Body of pancreas (tissue), 4 donors: ENCODE measurements around the gene TMTC2. TPM values are rescaled to one million over a fixed set of nuclear protein-coding genes. Genes with fewer than 3 reads are reported as not detected.

Source experiments
- ATAC-seq: fragments of 150-250 bp; one replicate; pipeline ENCODE4 v1.9.1; 2016
- DNase-seq, 4 donors: peaks; one replicate each; pipeline ENCODE4 v3.0.0-alpha.2; 2019
- H3K27ac ChIP-seq, 4 donors: fragments of 200-600 bp; sonication (generic); 1 replicate in 3 of 4; 2 replicates in 1 of 4; pipeline versions ENCODE4 v1.5.1 to v1.6.1; 2016 to 2019; ENCODE audit warnings: mild to moderate bottlenecking in 1 of 4, mixed read lengths in 1 of 4, moderate library complexity in 1 of 4
- H3K27me3 ChIP-seq, 2 donors: fragments of 200-600 bp; sonication (generic); one replicate each; pipeline ENCODE4 v1.6.0; 2016; ENCODE audit warnings: mild to moderate bottlenecking in 1 of 2
- H3K36me3 ChIP-seq, 2 donors: fragments of 200-600 bp; sonication (generic); replicated peaks in 1 of 2; 2 replicates each; pipeline ENCODE4 v1.5.1; 2016; ENCODE audit warnings: low read depth in 2 of 2; ENCODE audit not compliant: insufficient read depth in 1 of 2
- H3K4me1 ChIP-seq: fragments of 200-600 bp; sonication (generic); one replicate; pipeline ENCODE4 v1.6.0; 2016
- H3K4me3 ChIP-seq, 2 donors: fragments of 200-600 bp; sonication (generic); 1 replicate in 1 of 2; 2 replicates in 1 of 2; pipeline ENCODE4 v1.5.1; 2016 to 2019
- H3K9me3 ChIP-seq, 3 donors: fragments of 200-600 bp; sonication (generic); 1 replicate in 2 of 3; 2 replicates in 1 of 3; pipeline ENCODE4 v1.5.1; 2016
- POLR2A ChIP-seq, 3 donors: fragments of 450-650 bp; IDR thresholded peaks; one replicate each; pipeline ENCODE4 v1.6.1; 2016; ENCODE audit warnings: antibody characterized with exemption in 3 of 3, mild to moderate bottlenecking in 2 of 3
- WGBS, 2 donors: methylation state at CpG; one replicate each; pipeline ENCODE4 v1.1.5; 2017; 5-methylcytosine and 5-hydroxymethylcytosine counted together
- intact Hi-C: fragments of 100-400 bp; cut with DNase I; formaldehyde crosslinking; loops from one replicate; pipeline ENCODE4 v1.15.1; 2023
- total RNA-seq, 2 donors: library from RNA; depleted of rRNA; stranded (reverse); fragments of >200 nt; gene quantifications; one replicate each; pipeline ENCODE4 v1.1.0, GENCODE V29; 2016
- TF ChIP-seq, protein P1 (sequence below), 7 experiments: fragments of 450-650 bp in 4 of 7; fragments of 200-600 bp in 3 of 7; sonication (generic) in 3 of 7; IDR thresholded peaks; one replicate each; pipeline ENCODE4 v1.5.1; 2016 to 2019; ENCODE audit warnings: antibody characterized with exemption in 7 of 7

The TMTC2 gene
- total RNA-seq, 2 donors from 2014 or later = 10.4 to 20.1 TPM

DNA sequence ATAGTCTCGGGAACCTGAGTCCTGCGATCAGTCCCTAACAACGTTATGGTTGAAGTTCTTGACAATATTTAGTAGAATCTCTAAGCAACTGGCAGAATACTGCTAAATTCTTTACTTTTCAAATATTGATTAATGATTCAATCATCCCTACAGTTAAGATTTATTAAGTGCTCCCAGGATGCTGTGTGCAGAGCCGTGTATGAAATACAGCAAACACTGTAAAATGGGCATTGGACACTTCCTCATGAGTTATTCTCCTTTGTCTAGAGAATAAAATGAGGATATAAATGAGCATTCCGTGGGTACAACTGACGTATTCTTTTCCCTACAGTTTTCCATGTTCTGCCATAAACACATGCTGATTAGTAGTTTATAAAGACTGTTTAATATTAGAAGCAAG is 372.4 kb downstream of the TMTC2 start:
- no peak for DNase-seq
- TF ChIP-seq POLR2A (IDR thresholded peaks at IDR 0.05) = no peak
- TF ChIP-seq, protein P1, sequence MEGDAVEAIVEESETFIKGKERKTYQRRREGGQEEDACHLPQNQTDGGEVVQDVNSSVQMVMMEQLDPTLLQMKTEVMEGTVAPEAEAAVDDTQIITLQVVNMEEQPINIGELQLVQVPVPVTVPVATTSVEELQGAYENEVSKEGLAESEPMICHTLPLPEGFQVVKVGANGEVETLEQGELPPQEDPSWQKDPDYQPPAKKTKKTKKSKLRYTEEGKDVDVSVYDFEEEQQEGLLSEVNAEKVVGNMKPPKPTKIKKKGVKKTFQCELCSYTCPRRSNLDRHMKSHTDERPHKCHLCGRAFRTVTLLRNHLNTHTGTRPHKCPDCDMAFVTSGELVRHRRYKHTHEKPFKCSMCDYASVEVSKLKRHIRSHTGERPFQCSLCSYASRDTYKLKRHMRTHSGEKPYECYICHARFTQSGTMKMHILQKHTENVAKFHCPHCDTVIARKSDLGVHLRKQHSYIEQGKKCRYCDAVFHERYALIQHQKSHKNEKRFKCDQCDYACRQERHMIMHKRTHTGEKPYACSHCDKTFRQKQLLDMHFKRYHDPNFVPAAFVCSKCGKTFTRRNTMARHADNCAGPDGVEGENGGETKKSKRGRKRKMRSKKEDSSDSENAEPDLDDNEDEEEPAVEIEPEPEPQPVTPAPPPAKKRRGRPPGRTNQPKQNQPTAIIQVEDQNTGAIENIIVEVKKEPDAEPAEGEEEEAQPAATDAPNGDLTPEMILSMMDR (IDR thresholded peaks at IDR 0.05) = no peak
- Histone ChIP-seq H3K4me3 (no peak overlapping the region), H3K36me3 (no peaks in the 10 kb centered on the region), H3K27ac (no peak overlapping the region), H3K9me3 (no peaks in the 10 kb centered on the region), H3K4me1 (no peaks in the 10 kb centered on the region), H3K27me3 (no peaks in the 10 kb centered on the region)
- 72 to 77% methylated on average over 6 of the region's 6 CpGs for WGBS, 2 donors
- ATAC-seq = no peak
- intact Hi-C loops = no loop called here

DNA sequence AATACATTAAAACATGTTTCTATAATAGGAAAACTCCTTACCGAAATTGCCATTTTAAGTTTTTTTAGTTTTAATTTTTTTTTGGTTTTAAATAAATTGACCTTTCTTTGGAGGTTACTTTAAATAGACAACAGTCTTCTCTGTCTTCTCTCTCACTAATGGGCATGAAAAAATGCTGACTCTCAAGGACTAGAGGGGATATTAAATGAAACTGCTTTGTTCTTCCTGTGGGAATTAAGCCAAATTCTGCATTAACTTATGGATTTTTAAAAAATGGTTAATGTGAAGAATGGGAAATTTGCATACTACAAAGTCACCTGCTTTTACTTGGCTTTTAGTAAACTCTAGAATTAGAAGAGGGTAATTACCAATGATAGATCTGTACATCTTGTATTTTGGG is 378.9 kb downstream of the TMTC2 start:
- no peaks in the 10 kb centered on the region for H3K9me3 ChIP-seq
- no peak overlapping the region for H3K4me3 ChIP-seq
- no peak overlapping the region for H3K27ac ChIP-seq
- ATAC-seq = no peak
- intact Hi-C loops = no loop called here
- H3K4me1 ChIP-seq = no peaks in the 10 kb centered on the region
- TF ChIP-seq POLR2A (IDR thresholded peaks at IDR 0.05) = no peak
- TF ChIP-seq, protein P1 (IDR thresholded peaks at IDR 0.05) = no peak
- no peaks in the 10 kb centered on the region for H3K36me3 ChIP-seq
- WGBS, 2 donors = 83 to 88% methylated on average over 1 of the region's 1 CpG
- H3K27me3 ChIP-seq = no peaks in the 10 kb centered on the region
- DNase-seq = no peak

DNA sequence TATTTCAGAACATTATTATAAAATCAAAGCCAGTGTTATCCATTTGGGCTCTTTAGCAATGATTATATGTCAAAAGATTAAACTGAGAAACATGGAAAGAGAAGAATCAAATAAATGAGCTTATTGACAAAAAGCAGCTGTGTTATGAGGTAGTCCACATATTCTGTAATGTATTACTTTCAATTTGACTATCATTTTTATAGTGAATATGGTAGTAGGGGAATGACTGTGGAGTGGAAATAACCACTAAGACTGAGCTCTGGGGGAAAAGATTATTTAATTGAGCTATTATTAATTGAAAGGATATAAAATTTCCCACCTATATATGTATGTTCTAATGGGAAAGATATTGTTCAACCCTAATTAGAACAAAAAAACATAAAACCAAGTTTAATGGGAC is 381.3 kb downstream of the TMTC2 start:
- TF ChIP-seq, protein P1 (IDR thresholded peaks at IDR 0.05) = no peak
- no peak for TF ChIP-seq POLR2A (IDR thresholded peaks at IDR 0.05)
- intact Hi-C loops = no loop called here

DNA sequence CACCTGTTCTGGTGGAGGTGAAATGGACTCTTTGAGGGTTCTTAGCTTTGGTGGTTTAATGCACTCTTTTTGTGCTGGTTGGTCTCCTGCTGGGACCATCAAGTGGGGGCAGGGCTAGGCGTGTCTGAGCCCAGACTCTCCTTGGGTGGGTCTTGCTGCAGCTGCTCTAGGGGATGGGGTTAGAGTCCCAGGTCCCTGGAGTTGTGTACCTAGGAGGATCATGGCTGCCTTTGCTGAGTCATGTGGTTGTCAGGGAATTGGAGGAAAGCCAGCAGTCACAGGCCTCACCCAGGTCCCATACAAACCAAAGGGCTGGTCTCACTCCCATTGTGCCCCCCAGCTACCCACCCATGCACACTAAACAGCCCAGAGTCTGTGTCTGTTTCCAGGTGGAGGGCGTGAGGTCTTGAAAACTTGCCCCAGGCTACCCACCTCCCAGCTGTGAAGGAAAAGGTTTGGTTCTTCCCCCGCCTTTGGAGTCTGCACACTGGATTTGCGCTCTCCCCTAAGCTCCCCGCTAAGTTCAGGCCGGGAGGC is 387.7 kb downstream of the TMTC2 start:
- TF ChIP-seq POLR2A (IDR thresholded peaks at IDR 0.05) = no peak
- TF ChIP-seq, protein P1 (IDR thresholded peaks at IDR 0.05) = no peak
- DNase-seq (no peak), ATAC-seq (no peak)
- Histone ChIP-seq H3K36me3 (no peaks in the 10 kb centered on the region), H3K27ac (no peak overlapping the region), H3K4me3 (no peak overlapping the region), H3K27me3 (no peaks in the 10 kb centered on the region), H3K4me1 (peaks cover 4% of the 10 kb centered on the region), H3K9me3 (no peaks in the 10 kb centered on the region)
- intact Hi-C loops = no loop called here
- WGBS, 2 donors = 94 to 100% methylated on average over 5 to 6 of the region's 6 CpGs

More for the DNA sequence above, 381.3 kb downstream of the TMTC2 start:
- ATAC-seq = no peak
- Histone ChIP-seq H3K27me3 (no peaks in the 10 kb centered on the region), H3K9me3 (no peaks in the 10 kb centered on the region), H3K4me3 (no peak overlapping the region), H3K4me1 (no peaks in the 10 kb centered on the region), H3K36me3 (no peaks in the 10 kb centered on the region), H3K27ac (no peak overlapping the region)
- DNase-seq = no peak

DNA sequence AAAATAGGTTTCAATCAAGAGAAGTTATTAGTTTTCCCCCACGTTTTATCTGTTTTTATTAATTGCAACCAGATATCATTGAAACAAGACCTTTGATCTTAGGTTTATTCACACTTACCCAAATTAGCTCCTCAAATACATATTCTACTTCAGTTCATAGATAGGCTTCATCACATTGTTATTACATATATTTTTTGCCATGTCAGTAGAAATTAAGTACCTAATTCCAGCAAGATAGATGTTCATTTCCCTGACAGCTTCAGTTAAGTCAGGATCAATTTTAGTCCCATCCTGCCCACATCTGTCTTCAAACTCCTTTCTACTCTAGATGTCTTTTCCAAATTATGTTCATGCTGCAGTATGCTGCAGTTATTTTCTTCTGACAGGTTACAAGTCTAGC is 388.8 kb downstream of the TMTC2 start:
- intact Hi-C loops = no loop called here
- H3K27me3 ChIP-seq = no peaks in the 10 kb centered on the region
- no peak overlapping the region for H3K4me3 ChIP-seq
- WGBS, 2 donors = 72 to 81% methylated on average over 1 of the region's 1 CpG
- H3K27ac ChIP-seq = no peak overlapping the region
- no peak for TF ChIP-seq POLR2A (IDR thresholded peaks at IDR 0.05)
- TF ChIP-seq, protein P1 (IDR thresholded peaks at IDR 0.05) = no peak
- no peak for DNase-seq
- no peak for ATAC-seq
- H3K4me1 ChIP-seq = peaks cover 4% of the 10 kb centered on the region
- H3K9me3 ChIP-seq = no peaks in the 10 kb centered on the region
- no peaks in the 10 kb centered on the region for H3K36me3 ChIP-seq
